Measurements from ENCODE around the gene MACROD2.

MACROD2 gene

GRCh38 chr20:14634665-14635064 lies 639.3 kb downstream of the MACROD2 start:
- DNase-seq (ENCODE audit: extremely low spot score): no peak
- ChIA-PET CTCF (no interaction called here), POLR2A (no interaction called here)
- TF ChIP-seq CTCF (IDR thresholded peaks at IDR 0.05; ENCODE audit: control extremely low read depth, extremely low read depth, low read depth, missing control alignments): no peak

GRCh38 chr20:14637441-14637840 lies 642.1 kb downstream of the MACROD2 start:
- POLR2A ChIA-PET: no interaction called here
- no peak for TF ChIP-seq CTCF (IDR thresholded peaks at IDR 0.05; ENCODE audit: control extremely low read depth, extremely low read depth, low read depth, missing control alignments)
- CTCF ChIA-PET: no interaction called here
- no peak for DNase-seq (ENCODE audit: extremely low spot score)

GRCh38 chr20:14643146-14643545 lies 647.8 kb downstream of the MACROD2 start:
- no peak for DNase-seq (ENCODE audit: extremely low spot score)
- POLR2A ChIA-PET: no interaction called here
- CTCF ChIA-PET: no interaction called here
- no peak for TF ChIP-seq CTCF (IDR thresholded peaks at IDR 0.05; ENCODE audit: control extremely low read depth, extremely low read depth, low read depth, missing control alignments)

GRCh38 chr20:14643556-14643955 lies 648.2 kb downstream of the MACROD2 start:
- ChIA-PET POLR2A (no interaction called here), CTCF (interaction anchor here (1.1 kb wide), 1 partner anchor 9 kb away, joined by 3 read pairs; no protein-coding TSS in a partner anchor)
- TF ChIP-seq CTCF (IDR thresholded peaks at IDR 0.05; ENCODE audit: control extremely low read depth, extremely low read depth, low read depth, missing control alignments): no peak

GRCh38 chr20:14644306-14645097 lies 649.2 kb downstream of the MACROD2 start:
- DNase-seq (ENCODE audit: extremely low spot score): no peak
- no peak for TF ChIP-seq CTCF (IDR thresholded peaks at IDR 0.05; ENCODE audit: control extremely low read depth, extremely low read depth, low read depth, missing control alignments)
- ChIA-PET POLR2A (no interaction called here), CTCF (interaction anchor here (1.0 to 1.1 kb wide), 2 partner anchors 8 to 64 kb away, joined by 3 read pairs; no protein-coding TSS in a partner anchor)

More at GRCh38 chr20:14643556-14643955, 648.2 kb downstream of the MACROD2 start:
- DNase-seq (ENCODE audit: extremely low spot score): no peak

GRCh38 chr20:14647016-14647415 lies 651.7 kb downstream of the MACROD2 start:
- TF ChIP-seq CTCF (IDR thresholded peaks at IDR 0.05; ENCODE audit: control extremely low read depth, extremely low read depth, low read depth, missing control alignments): no peak
- ChIA-PET POLR2A (no interaction called here), CTCF (interaction anchor here (2.0 kb wide), 1 partner anchor 9 kb away, joined by 6 read pairs; no protein-coding TSS in a partner anchor)
- DNase-seq (ENCODE audit: extremely low spot score): no peak
